SK-N-SH treated with all-trans-retinoic acid at 6 μM for 48 hours (cell line): Measurements from ENCODE around the gene GGT1.
"Not testable (repeated sequence)": the region's sequence is repeated elsewhere in the genome, so short reads cannot be mapped to it uniquely, and the experiment has no call there.

Source experiments
- CSRNP3 ChIP-seq: fragments of 250-450 bp; sonication (Bioruptor Pico); IDR thresholded peaks from 2 replicates; pipeline ENCODE4 v1.5.1; 2021; ENCODE audit warnings: mild to moderate bottlenecking, moderate library complexity
- ZNF565 ChIP-seq: fragments of 450-650 bp; formaldehyde crosslinking; conservative IDR thresholded peaks from 2 replicates; pipeline ENCODE4 v1.5.0; 2020; ENCODE audit warnings: low read depth, mild to moderate bottlenecking, moderate library complexity
- ZNF70 ChIP-seq: fragments of 450-650 bp; formaldehyde crosslinking; IDR thresholded peaks from 2 replicates; pipeline ENCODE4 v1.5.0; 2020; ENCODE audit warnings: mild to moderate bottlenecking, moderate library complexity
- ZNF8 ChIP-seq: fragments of 450-650 bp; formaldehyde crosslinking; IDR thresholded peaks from 2 replicates; pipeline ENCODE4 v1.5.0; 2020; ENCODE audit warnings: mild to moderate bottlenecking, moderate library complexity
- TF ChIP-seq, protein P1 (sequence below): fragments of 250-450 bp; sonication (Bioruptor Pico); IDR thresholded peaks from 2 replicates; pipeline ENCODE4 v1.5.0; 2020; ENCODE audit warnings: mild to moderate bottlenecking, moderate library complexity

GRCh38 chr22:24627911-24628310, 24.9 kb downstream of the GGT1 start:
- TF ChIP-seq ZNF565 (CRISPR knock-in tag); ZNF8; CSRNP3 (CRISPR knock-in tag); ZNF70 (CRISPR knock-in tag): not testable (repeated sequence)
- TF ChIP-seq, protein P1, sequence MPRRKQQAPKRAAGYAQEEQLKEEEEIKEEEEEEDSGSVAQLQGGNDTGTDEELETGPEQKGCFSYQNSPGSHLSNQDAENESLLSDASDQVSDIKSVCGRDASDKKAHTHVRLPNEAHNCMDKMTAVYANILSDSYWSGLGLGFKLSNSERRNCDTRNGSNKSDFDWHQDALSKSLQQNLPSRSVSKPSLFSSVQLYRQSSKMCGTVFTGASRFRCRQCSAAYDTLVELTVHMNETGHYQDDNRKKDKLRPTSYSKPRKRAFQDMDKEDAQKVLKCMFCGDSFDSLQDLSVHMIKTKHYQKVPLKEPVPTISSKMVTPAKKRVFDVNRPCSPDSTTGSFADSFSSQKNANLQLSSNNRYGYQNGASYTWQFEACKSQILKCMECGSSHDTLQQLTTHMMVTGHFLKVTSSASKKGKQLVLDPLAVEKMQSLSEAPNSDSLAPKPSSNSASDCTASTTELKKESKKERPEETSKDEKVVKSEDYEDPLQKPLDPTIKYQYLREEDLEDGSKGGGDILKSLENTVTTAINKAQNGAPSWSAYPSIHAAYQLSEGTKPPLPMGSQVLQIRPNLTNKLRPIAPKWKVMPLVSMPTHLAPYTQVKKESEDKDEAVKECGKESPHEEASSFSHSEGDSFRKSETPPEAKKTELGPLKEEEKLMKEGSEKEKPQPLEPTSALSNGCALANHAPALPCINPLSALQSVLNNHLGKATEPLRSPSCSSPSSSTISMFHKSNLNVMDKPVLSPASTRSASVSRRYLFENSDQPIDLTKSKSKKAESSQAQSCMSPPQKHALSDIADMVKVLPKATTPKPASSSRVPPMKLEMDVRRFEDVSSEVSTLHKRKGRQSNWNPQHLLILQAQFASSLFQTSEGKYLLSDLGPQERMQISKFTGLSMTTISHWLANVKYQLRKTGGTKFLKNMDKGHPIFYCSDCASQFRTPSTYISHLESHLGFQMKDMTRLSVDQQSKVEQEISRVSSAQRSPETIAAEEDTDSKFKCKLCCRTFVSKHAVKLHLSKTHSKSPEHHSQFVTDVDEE (CRISPR knock-in tag), result not testable (repeated sequence)
